OCI-LY7 (cell line): ENCODE data around the gene TTC31. TPM values are rescaled to one million over a fixed set of nuclear protein-coding genes. Genes with fewer than 3 reads are reported as not detected.

Experiments used
- BruUV-seq: library from RNA; stranded (reverse); fragments of 400-500 nt; replicated peaks from 2 replicates; lab custom pipeline; 2021; lab: Mats Ljungman, UMichigan
- CTCF ChIA-PET: fragments of 300-600 bp; sonication (Branson Sonifier 250); formaldehyde crosslinking; loops from one replicate; lab custom pipeline; 2022; ENCODE audit warnings: antibody characterized with exemption; ENCODE audit not compliant: unreplicated experiment; lab: Charles Lee
- POLR2A ChIA-PET: fragments of 300-600 bp; sonication (Branson Sonifier 250); formaldehyde crosslinking; loops from one replicate; lab custom pipeline; 2022; ENCODE audit warnings: antibody characterized with exemption; lab: Charles Lee
- DNase-seq: peaks from one replicate; pipeline ENCODE4 v3.0.0-alpha.2; 2015; ENCODE audit warnings: low spot score
- H2AFZ ChIP-seq: fragments of 200-600 bp; sonication (generic), shearing (Covaris generic); 2 replicates; pipeline ENCODE4 v1.6.1; 2014; ENCODE audit warnings: mild to moderate bottlenecking, antibody characterized with exemption, low read length, moderate library complexity
- H3K27ac ChIP-seq: fragments of 200-600 bp; sonication (generic); 2 replicates; pipeline ENCODE4 v1.5.1; 2014; ENCODE audit warnings: mixed run types, low read depth, mild to moderate bottlenecking, moderate library complexity, low read length, inconsistent platforms; ENCODE audit not compliant: poor library complexity, severe bottlenecking
- H3K36me3 ChIP-seq: fragments of 200-600 bp; sonication (generic); 2 replicates; pipeline ENCODE4 v1.6.1; 2014; ENCODE audit warnings: mild to moderate bottlenecking, antibody characterized with exemption, low read length, moderate library complexity, mixed read lengths; ENCODE audit not compliant: insufficient read depth
- H3K4me1 ChIP-seq: fragments of 200-600 bp; sonication (generic); 2 replicates; pipeline ENCODE4 v1.5.1; 2014; ENCODE audit warnings: mild to moderate bottlenecking, low read length; ENCODE audit not compliant: insufficient read depth, poor library complexity, severe bottlenecking
- H3K4me2 ChIP-seq: fragments of 200-600 bp; sonication (generic); 2 replicates; pipeline ENCODE4 v1.6.1; 2014; ENCODE audit warnings: mild to moderate bottlenecking, low read length
- H3K4me3 ChIP-seq: fragments of 200-600 bp; sonication (generic); 2 replicates; pipeline ENCODE4 v1.5.1; 2014; ENCODE audit warnings: mild to moderate bottlenecking, low read depth, low read length; ENCODE audit not compliant: poor library complexity, severe bottlenecking
- H3K79me2 ChIP-seq: fragments of 200-600 bp; sonication (generic); 2 replicates; pipeline ENCODE4 v1.6.1; 2016; ENCODE audit warnings: low read depth, mild to moderate bottlenecking, low read length, moderate library complexity, mixed read lengths; ENCODE audit not compliant: insufficient read depth
- H3K9me2 ChIP-seq: fragments of 200-600 bp; sonication (generic); 2 replicates; pipeline ENCODE4 v1.6.1; 2016; ENCODE audit warnings: mild to moderate bottlenecking, low read length, mixed read lengths; ENCODE audit not compliant: insufficient read depth
- H3K9me3 ChIP-seq: fragments of 200-600 bp; sonication (generic); 2 replicates; pipeline ENCODE4 v1.6.1; 2014; ENCODE audit warnings: mild to moderate bottlenecking, mixed run types, low read length, mixed read lengths
- H4K20me1 ChIP-seq: fragments of 200-600 bp; sonication (generic); 2 replicates; pipeline ENCODE4 v1.6.1; 2014; ENCODE audit warnings: mild to moderate bottlenecking, antibody characterized with exemption, low read length, moderate library complexity, mixed read lengths; ENCODE audit not compliant: insufficient read depth
- EZH2phosphoT487 ChIP-seq: fragments of 200-600 bp; sonication (generic); IDR thresholded peaks from 2 replicates; pipeline ENCODE4 v1.6.1; 2018; ENCODE audit warnings: low read depth, borderline replicate concordance, mild to moderate bottlenecking, mixed run types, antibody characterized with exemption, low read length, moderate library complexity, mixed read lengths
- intact Hi-C: fragments of 100-400 bp; cut with micrococcal nuclease; formaldehyde crosslinking; loops from one replicate; pipeline ENCODE4 v1.10.0; 2022; ENCODE audit not compliant: unreplicated experiment
- total RNA-seq, 2 experiments: library from RNA; depleted of rRNA in 1 of 2; stranded (reverse); fragments of >200 nt in 1 of 2; shearing (Covaris generic) in 1 of 2; gene quantifications; 2 replicates each; pipeline ENCODE4 v1.2.3, GENCODE V29; 2014 to 2022
- TF ChIP-seq, protein P1 (sequence below): fragments of 200-600 bp; sonication (generic); conservative IDR thresholded peaks from 2 replicates; pipeline ENCODE4 v1.5.1; 2014; ENCODE audit warnings: mild to moderate bottlenecking, antibody characterized with exemption, low read length, moderate library complexity, mixed read lengths

TTC31 gene
- total RNA-seq, 2 experiments from 2014 or later: 31.5 to 34.6 TPM

DNA sequence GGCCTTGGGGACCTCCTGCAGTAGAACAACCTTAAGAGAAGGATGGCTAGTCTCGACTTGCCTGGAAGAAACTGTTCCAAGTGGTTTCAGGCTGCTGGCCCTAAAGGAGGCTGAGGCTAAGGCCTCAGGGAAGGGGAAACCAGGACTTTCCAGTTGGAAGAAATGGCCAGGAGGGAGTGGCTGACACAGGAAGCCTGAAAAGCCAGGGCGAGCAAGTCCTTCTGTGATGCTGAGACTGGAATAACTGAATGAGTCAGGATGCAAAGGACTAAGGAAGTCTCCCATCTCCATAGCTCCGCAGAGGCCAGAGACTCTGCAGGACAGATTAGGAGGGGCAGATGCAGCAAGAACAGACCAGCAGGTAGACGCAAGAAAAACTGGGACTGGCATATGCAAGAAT is 54.3 kb downstream of the TTC31 start:
- ChIA-PET CTCF (no interaction called here), POLR2A (no interaction called here)
- H3K4me2 ChIP-seq: no peak overlapping the region
- TF ChIP-seq, protein P1, sequence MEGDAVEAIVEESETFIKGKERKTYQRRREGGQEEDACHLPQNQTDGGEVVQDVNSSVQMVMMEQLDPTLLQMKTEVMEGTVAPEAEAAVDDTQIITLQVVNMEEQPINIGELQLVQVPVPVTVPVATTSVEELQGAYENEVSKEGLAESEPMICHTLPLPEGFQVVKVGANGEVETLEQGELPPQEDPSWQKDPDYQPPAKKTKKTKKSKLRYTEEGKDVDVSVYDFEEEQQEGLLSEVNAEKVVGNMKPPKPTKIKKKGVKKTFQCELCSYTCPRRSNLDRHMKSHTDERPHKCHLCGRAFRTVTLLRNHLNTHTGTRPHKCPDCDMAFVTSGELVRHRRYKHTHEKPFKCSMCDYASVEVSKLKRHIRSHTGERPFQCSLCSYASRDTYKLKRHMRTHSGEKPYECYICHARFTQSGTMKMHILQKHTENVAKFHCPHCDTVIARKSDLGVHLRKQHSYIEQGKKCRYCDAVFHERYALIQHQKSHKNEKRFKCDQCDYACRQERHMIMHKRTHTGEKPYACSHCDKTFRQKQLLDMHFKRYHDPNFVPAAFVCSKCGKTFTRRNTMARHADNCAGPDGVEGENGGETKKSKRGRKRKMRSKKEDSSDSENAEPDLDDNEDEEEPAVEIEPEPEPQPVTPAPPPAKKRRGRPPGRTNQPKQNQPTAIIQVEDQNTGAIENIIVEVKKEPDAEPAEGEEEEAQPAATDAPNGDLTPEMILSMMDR: no peak
- TF ChIP-seq EZH2phosphoT487: no peak
- intact Hi-C loops: no loop called here
- peaks cover 14% of the 10 kb centered on the region; the same call in 1 of the 2 replicates for H3K36me3 ChIP-seq
- H2AFZ ChIP-seq: no peak overlapping the region
- no peak for DNase-seq
- no peak overlapping the region for H3K4me3 ChIP-seq
- no peak overlapping the region for H3K27ac ChIP-seq
- H3K79me2 ChIP-seq: no peaks in the 10 kb centered on the region
- no TSS peak for BruUV-seq
- H3K4me1 ChIP-seq: peaks cover under 1% of the 10 kb centered on the region
- H3K9me2 ChIP-seq: no peaks in the 10 kb centered on the region
- no peaks in the 10 kb centered on the region for H3K9me3 ChIP-seq
- no peaks in the 10 kb centered on the region for H4K20me1 ChIP-seq

DNA sequence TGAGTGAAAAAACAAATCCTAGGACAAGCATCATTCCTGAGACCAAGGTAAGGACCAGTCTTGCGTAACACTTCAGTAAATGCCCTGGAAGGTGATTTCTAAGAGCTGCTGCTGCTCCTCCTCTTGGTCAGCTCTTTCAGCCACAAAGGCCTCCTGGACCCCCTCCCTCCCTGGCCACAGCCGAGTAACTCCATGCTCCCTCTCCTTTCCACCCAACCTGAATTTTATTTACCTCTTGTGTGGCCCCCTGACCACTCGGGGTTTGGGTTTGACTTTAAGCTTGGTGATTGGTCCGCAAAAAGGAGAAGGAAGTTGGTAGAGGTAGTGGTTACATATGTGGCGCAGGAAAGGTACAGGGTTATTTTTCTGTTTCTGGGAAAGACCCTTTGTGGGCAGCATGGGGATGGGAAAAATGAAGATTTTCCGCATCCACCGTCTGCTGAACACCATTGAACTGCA is 56.0 kb downstream of the TTC31 start:
- no peaks in the 10 kb centered on the region for H4K20me1 ChIP-seq
- H3K27ac ChIP-seq: no peak overlapping the region
- no peaks in the 10 kb centered on the region for H3K79me2 ChIP-seq
- DNase-seq: no peak
- no peak overlapping the region for H3K4me2 ChIP-seq
- H3K9me2 ChIP-seq: no peaks in the 10 kb centered on the region
- H3K36me3 ChIP-seq: no peaks in the 10 kb centered on the region
- no peak overlapping the region for H3K4me3 ChIP-seq
- intact Hi-C loops: no loop called here
- TF ChIP-seq, protein P1: no peak
- no peak for TF ChIP-seq EZH2phosphoT487
- no peak overlapping the region for H2AFZ ChIP-seq
- CTCF ChIA-PET: no interaction called here
- BruUV-seq: no TSS peak
- POLR2A ChIA-PET: no interaction called here
- H3K4me1 ChIP-seq: no peaks in the 10 kb centered on the region
- no peaks in the 10 kb centered on the region for H3K9me3 ChIP-seq

DNA sequence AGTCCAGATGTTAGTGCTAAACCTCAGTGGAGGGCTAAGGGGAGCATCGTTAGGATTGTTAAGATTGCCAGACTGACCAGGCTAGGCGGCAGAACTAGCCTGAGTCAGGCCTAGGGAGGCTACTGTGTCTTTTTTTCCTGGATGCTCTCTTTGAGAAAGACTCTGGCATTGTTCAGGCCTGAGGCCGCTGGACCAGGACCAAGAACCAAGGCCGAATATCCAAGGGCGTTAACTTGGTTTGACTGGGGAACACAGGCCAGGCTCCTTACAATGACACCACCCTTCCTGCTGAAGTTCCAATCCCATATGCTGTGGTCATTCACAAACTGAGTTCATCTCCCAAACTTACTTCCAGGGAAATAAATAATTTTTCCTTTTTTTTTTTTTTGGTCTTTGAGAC is 57.4 kb downstream of the TTC31 start:
- Histone ChIP-seq H3K9me2 (no peaks in the 10 kb centered on the region), H3K27ac (no peak overlapping the region), H3K4me1 (no peaks in the 10 kb centered on the region), H3K4me3 (no peak overlapping the region), H2AFZ (no peak overlapping the region), H3K79me2 (no peaks in the 10 kb centered on the region), H3K9me3 (no peaks in the 10 kb centered on the region), H3K36me3 (no peaks in the 10 kb centered on the region), H3K4me2 (no peak overlapping the region), H4K20me1 (no peaks in the 10 kb centered on the region)
- BruUV-seq: no TSS peak
- DNase-seq: no peak
- intact Hi-C loops: no loop called here
- ChIA-PET CTCF (no interaction called here), POLR2A (no interaction called here)
- no peak for TF ChIP-seq EZH2phosphoT487
- TF ChIP-seq, protein P1: no peak
